Endothelial cell (in vitro differentiated cells): ENCODE data around the gene TMSB10. TPM values are rescaled to one million over a fixed set of nuclear protein-coding genes. Genes with fewer than 3 reads are reported as not detected.

ENCODE experiments used
- DNase-seq: peaks from one replicate; pipeline ENCODE4 v3.0.0; 2021; ENCODE audit warnings: low spot score
- H3K27ac Mint-ChIP-seq: one replicate; pipeline ENCODE4 v1.8.0; 2021; ENCODE audit warnings: mixed read lengths, inconsistent platforms; ENCODE audit not compliant: unreplicated experiment
- H3K27me3 Mint-ChIP-seq: one replicate; pipeline ENCODE4 v1.8.0; 2021; ENCODE audit warnings: mild to moderate bottlenecking, moderate library complexity, mixed read lengths, inconsistent platforms; ENCODE audit not compliant: unreplicated experiment
- H3K36me3 Mint-ChIP-seq: one replicate; pipeline ENCODE4 v1.8.0; 2021; ENCODE audit warnings: mild to moderate bottlenecking, low read depth, mixed read lengths, inconsistent platforms; ENCODE audit not compliant: unreplicated experiment
- H3K4me1 Mint-ChIP-seq: one replicate; pipeline ENCODE4 v1.8.0; 2021; ENCODE audit warnings: mild to moderate bottlenecking, mixed read lengths, inconsistent platforms; ENCODE audit not compliant: unreplicated experiment
- H3K4me3 Mint-ChIP-seq: one replicate; pipeline ENCODE4 v1.8.0; 2021; ENCODE audit warnings: mild to moderate bottlenecking, mixed read lengths, inconsistent platforms; ENCODE audit not compliant: unreplicated experiment
- H3K9me3 Mint-ChIP-seq: one replicate; pipeline ENCODE4 v1.8.0; 2021; ENCODE audit warnings: mixed read lengths, inconsistent platforms; ENCODE audit not compliant: unreplicated experiment
- CTCF ChIP-seq: fragments of 200-600 bp; sonication (generic); IDR thresholded peaks from one replicate; pipeline ENCODE4 v1.5.0; 2021; ENCODE audit warnings: antibody characterized with exemption; ENCODE audit not compliant: unreplicated experiment
- total RNA-seq: library from RNA; stranded (reverse); fragmentation: NEBNext Ultra II Directional; extraction: Animal tissue kit (Norgen Biotek cat#: 25700); gene quantifications from one replicate; pipeline ENCODE4 v1.2.1, GENCODE V29; 2021; ENCODE audit not compliant: unreplicated experiment

TMSB10 gene
- total RNA-seq, 1 donor from 2014 or later = 3,500 TPM

GRCh38 chr2:84946204-84947009 is 41.0 kb downstream of the TMSB10 start:
- TF ChIP-seq CTCF = no peak
- H3K27me3 Mint-ChIP-seq = peaks cover under 1% of the 10 kb centered on the region
- H3K36me3 Mint-ChIP-seq = no peaks in the 10 kb centered on the region
- no peak overlapping the region for H3K27ac Mint-ChIP-seq
- no peak for DNase-seq
- H3K9me3 Mint-ChIP-seq = no peaks in the 10 kb centered on the region
- no peak overlapping the region for H3K4me3 Mint-ChIP-seq
- H3K4me1 Mint-ChIP-seq = peaks cover 4% of the 10 kb centered on the region

GRCh38 chr2:84947010-84947593 is 41.6 kb downstream of the TMSB10 start:
- no peaks in the 10 kb centered on the region for H3K9me3 Mint-ChIP-seq
- H3K4me3 Mint-ChIP-seq = no peak overlapping the region
- no peaks in the 10 kb centered on the region for H3K27me3 Mint-ChIP-seq
- no peak for DNase-seq
- TF ChIP-seq CTCF = no peak
- H3K36me3 Mint-ChIP-seq = no peaks in the 10 kb centered on the region
- peaks cover 4% of the 10 kb centered on the region for H3K4me1 Mint-ChIP-seq
- no peak overlapping the region for H3K27ac Mint-ChIP-seq

GRCh38 chr2:84953535-84953934 is 48.1 kb downstream of the TMSB10 start:
- peaks cover 10% of the 10 kb centered on the region for H3K27me3 Mint-ChIP-seq
- DNase-seq = no peak
- H3K4me3 Mint-ChIP-seq = no peak overlapping the region
- H3K9me3 Mint-ChIP-seq = no peaks in the 10 kb centered on the region
- peak overlapping the region; percentile 42 for H3K27ac Mint-ChIP-seq
- peaks cover 14% of the 10 kb centered on the region for H3K4me1 Mint-ChIP-seq
- no peak for TF ChIP-seq CTCF
- H3K36me3 Mint-ChIP-seq = peaks cover 5% of the 10 kb centered on the region

GRCh38 chr2:84954329-84954728 is 48.9 kb downstream of the TMSB10 start:
- Mint-ChIP-seq H3K36me3 (peaks cover 6% of the 10 kb centered on the region), H3K9me3 (no peaks in the 10 kb centered on the region), H3K27me3 (peaks cover 11% of the 10 kb centered on the region), H3K4me3 (no peak overlapping the region), H3K27ac (no peak overlapping the region), H3K4me1 (peaks cover 20% of the 10 kb centered on the region)
- DNase-seq = no peak
- TF ChIP-seq CTCF = no peak

Other genes starting within 250 kb of the TMSB10 start
- gene TRABD2A, start 24.6 kb upstream of the TMSB10 start, total RNA-seq = 7.2 TPM
- gene KCMF1, start 65.5 kb downstream of the TMSB10 start, total RNA-seq = 84.6 TPM
- 83.8 TPM for gene TCF7L1, start 227.7 kb downstream of the TMSB10 start, total RNA-seq